Measurements from ENCODE around the gene RPSA.

Gene RPSA

GRCh38 chr3:39460677-39461076, 54.2 kb downstream of the RPSA start:
- peak; percentile 72 to 84 for DNase-seq
